B cell (primary cell): ENCODE measurements around the gene DDX20. TPM values are rescaled to one million over a fixed set of nuclear protein-coding genes. Genes with fewer than 3 reads are reported as not detected.

Experiments used
- ATAC-seq: fragments of 200-7000 bp; cut with Tn5 transposase; one replicate; pipeline ENCODE4 v1.10.0; 2021; ENCODE audit warnings: low read depth, mild to moderate bottlenecking, moderate number of reproducible peaks, moderate library complexity
- CTCF ChIA-PET: fragments of 350-600 bp; sonication (Branson Sonifier 250); formaldehyde crosslinking; loops from one replicate; lab custom pipeline; 2021; ENCODE audit warnings: antibody characterized with exemption, inconsistent platforms; lab: Charles Lee
- POLR2A ChIA-PET: fragments of 350-600 bp; sonication (Branson Sonifier 250); formaldehyde crosslinking; loops from one replicate; lab custom pipeline; 2021; ENCODE audit warnings: antibody characterized with exemption; lab: Charles Lee
- DNase-seq: peaks from one replicate; pipeline ENCODE4 v3.0.0; 2013
- H2AFZ ChIP-seq: 2 replicates; pipeline ENCODE4 v1.6.1; 2012; ENCODE audit warnings: mild to moderate bottlenecking, low read depth, low read length; ENCODE audit not compliant: insufficient read depth, poor library complexity, severe bottlenecking
- H3K27ac ChIP-seq, 2 donors: 1 replicate in 1 of 2; 2 replicates in 1 of 2; pipeline ENCODE4 v1.5.1; 2012 to 2013; ENCODE audit warnings: low read length in 2 of 2, mild to moderate bottlenecking in 2 of 2, moderate library complexity in 1 of 2
- H3K27me3 ChIP-seq, 4 experiments: fragments of 200-600 bp in 1 of 4; sonication (generic) in 1 of 4; replicated peaks in 1 of 4; 1 replicate in 2 of 4; 2 replicates in 2 of 4; pipeline versions ENCODE4 v1.6.1 to v1.7.0; 2013 to 2016; ENCODE audit warnings: low read length in 3 of 4, mild to moderate bottlenecking in 2 of 4, mixed read lengths in 1 of 4, moderate library complexity in 1 of 4; ENCODE audit not compliant: insufficient read depth in 4 of 4, control insufficient read depth in 3 of 4; ENCODE audit errors: control extremely low read depth in 1 of 4
- H3K36me3 ChIP-seq, 2 experiments: replicated peaks in 1 of 2; 1 replicate in 1 of 2; 2 replicates in 1 of 2; pipeline versions ENCODE4 v1.6.1 to v1.7.1; 2013; ENCODE audit warnings: low read length in 1 of 2; ENCODE audit not compliant: insufficient read depth in 2 of 2, control insufficient read depth in 1 of 2; ENCODE audit errors: control extremely low read depth in 1 of 2, extremely low read depth in 1 of 2
- H3K4me1 ChIP-seq, 2 donors: fragments of 200-600 bp in 1 of 2; sonication (generic) in 1 of 2; 1 replicate in 1 of 2; 2 replicates in 1 of 2; pipeline versions ENCODE4 v1.5.1 to v1.6.1; 2013 to 2017; ENCODE audit warnings: low read length in 2 of 2; ENCODE audit not compliant: control insufficient read depth in 2 of 2, insufficient read depth in 2 of 2
- H3K4me2 ChIP-seq: replicated peaks from 2 replicates; pipeline ENCODE3; 2012; ENCODE audit warnings: mild to moderate bottlenecking, low read depth, low read length; ENCODE audit not compliant: poor library complexity, severe bottlenecking
- H3K4me3 ChIP-seq, 5 experiments: fragments of 200-600 bp in 1 of 5; sonication (generic) in 1 of 5; 1 replicate in 3 of 5; 2 replicates in 2 of 5; pipeline versions ENCODE4 v1.5.1 to v1.7.0; 2011 to 2016; ENCODE audit warnings: low read length in 4 of 5, mild to moderate bottlenecking in 4 of 5, low read depth in 2 of 5, control low read depth in 1 of 5, moderate library complexity in 1 of 5; ENCODE audit not compliant: insufficient read depth in 1 of 5; ENCODE audit errors: control extremely low read depth in 1 of 5, extremely low read depth in 1 of 5
- H3K79me2 ChIP-seq: fragments of 200-600 bp; sonication (generic); one replicate; pipeline ENCODE4 v1.6.0; 2016; ENCODE audit warnings: low read length; ENCODE audit not compliant: control insufficient read depth, insufficient read depth
- H3K9ac ChIP-seq: fragments of 200-600 bp; sonication (generic); 2 replicates; pipeline ENCODE4 v1.6.1; 2017; ENCODE audit warnings: mild to moderate bottlenecking, low read length, moderate library complexity
- H3K9me3 ChIP-seq, 3 donors: one replicate each; pipeline versions ENCODE4 v1.6.1 to v1.7.1; 2013; ENCODE audit warnings: low read length in 2 of 3; ENCODE audit not compliant: control insufficient read depth in 2 of 3, insufficient read depth in 1 of 3; ENCODE audit errors: control extremely low read depth in 1 of 3
- H4K20me1 ChIP-seq: 2 replicates; pipeline ENCODE4 v1.6.0; 2012; ENCODE audit warnings: mild to moderate bottlenecking, low read length; ENCODE audit not compliant: insufficient read depth, control insufficient read depth, poor library complexity, severe bottlenecking
- H3K27ac Mint-ChIP-seq: one replicate; pipeline ENCODE4 v1.8.0; 2021; ENCODE audit warnings: mixed read lengths
- H3K27me3 Mint-ChIP-seq: one replicate; pipeline ENCODE4 v1.8.0; 2021; ENCODE audit warnings: mixed read lengths
- H3K4me1 Mint-ChIP-seq: one replicate; pipeline ENCODE4 v1.8.0; 2021; ENCODE audit warnings: mixed read lengths
- H3K4me3 Mint-ChIP-seq: one replicate; pipeline ENCODE4 v1.8.0; 2021; ENCODE audit warnings: mixed read lengths
- H3K9me3 Mint-ChIP-seq: one replicate; pipeline ENCODE4 v1.8.0; 2022; ENCODE audit warnings: mixed read lengths; ENCODE audit not compliant: insufficient read depth
- CTCF ChIP-seq: fragments of 200-600 bp; IDR thresholded peaks from one replicate; pipeline ENCODE4 v1.8.0; 2022; ENCODE audit warnings: antibody characterized with exemption, mild to moderate bottlenecking
- EZH2 ChIP-seq: IDR thresholded peaks from 2 replicates; pipeline ENCODE4 v1.6.1; 2012; ENCODE audit warnings: borderline replicate concordance, low read depth, mild to moderate bottlenecking, moderate library complexity, low read length; ENCODE audit not compliant: insufficient read depth, poor library complexity, severe bottlenecking
- WGBS: methylation state at CpG from one replicate; pipeline ENCODE4 v1.1.5; 2013; ENCODE audit warnings: missing lambda C conversion rate; ENCODE audit not compliant: insufficient coverage; 5-methylcytosine and 5-hydroxymethylcytosine counted together
- intact Hi-C: fragments of 100-400 bp; cut with micrococcal nuclease; formaldehyde crosslinking; loops from one replicate; pipeline ENCODE4 v1.10.0; 2022
- polyA plus RNA-seq: library from polyadenylated mRNA; depleted of rRNA; stranded (reverse); fragments of >200 nt; gene quantifications from 2 replicates; pipeline ENCODE4 v1.2.3, GENCODE V29; 2012
- total RNA-seq, 2 donors: library from RNA; stranded (reverse); fragments of 120-200 nt in 1 of 2; gene quantifications; 1 replicate in 1 of 2; 2 replicates in 1 of 2; pipeline versions ENCODE4 v1.2.3 to v1.2.4, GENCODE V29; 2013 to 2022

Gene DDX20
- total and polyA plus RNA-seq, 2 donors (not counting 1 experiment from before 2014, with no cell fraction given) = 5.7 to 24.6 TPM

- Histone ChIP-seq H4K20me1 (no peaks in the 10 kb centered on the region), H3K79me2 (no peaks in the 10 kb centered on the region), H3K9me3 (no peaks in the 10 kb centered on the region), H3K27ac (no peak overlapping the region), H3K4me3 (no peak overlapping the region), H3K4me1 (no peaks in the 10 kb centered on the region), H2AFZ (no peak overlapping the region), H3K9ac (no peak overlapping the region), H3K27me3 (no peaks in the 10 kb centered on the region), H3K4me2 (no peak overlapping the region), H3K36me3 (no peaks in the 10 kb centered on the region)
- TF ChIP-seq CTCF (no peak), EZH2 (no peak)
- no peaks in the 10 kb centered on the region for H3K4me1 Mint-ChIP-seq
- peaks cover 10% of the 10 kb centered on the region for H3K27me3 Mint-ChIP-seq
- ChIA-PET POLR2A (no interaction called here), CTCF (no interaction called here)
- DNase-seq = no peak
- intact Hi-C loops = no loop called here
- H3K4me3 Mint-ChIP-seq = no peak overlapping the region
- no peak overlapping the region for H3K27ac Mint-ChIP-seq
- no peaks in the 10 kb centered on the region for H3K9me3 Mint-ChIP-seq
- no peak for ATAC-seq
- no CpG with 5 or more reads among the region's 2 CpGs for WGBS
Observed at GRCh38 chr1:111776391-111776790, 20.7 kb downstream of the DDX20 start.

GRCh38 chr1:111776861-111777260 lies 21.2 kb downstream of the DDX20 start:
- Mint-ChIP-seq H3K27me3 (peaks cover 10% of the 10 kb centered on the region), H3K4me3 (no peak overlapping the region), H3K27ac (no peak overlapping the region), H3K9me3 (no peaks in the 10 kb centered on the region), H3K4me1 (no peaks in the 10 kb centered on the region)
- WGBS = 99% methylated on average over 8 of the region's 8 CpGs
- TF ChIP-seq CTCF = no peak
- TF ChIP-seq EZH2 = no peak
- H3K9me3 ChIP-seq = no peaks in the 10 kb centered on the region
- H3K27me3 ChIP-seq = no peaks in the 10 kb centered on the region
- ChIA-PET CTCF (no interaction called here), POLR2A (no interaction called here)
- DNase-seq (no peak), ATAC-seq (no peak)
- no peaks in the 10 kb centered on the region for H3K4me1 ChIP-seq
- H3K27ac ChIP-seq = no peak overlapping the region
- no peaks in the 10 kb centered on the region for H4K20me1 ChIP-seq
- no peaks in the 10 kb centered on the region for H3K36me3 ChIP-seq
- H3K4me3 ChIP-seq = no peak overlapping the region
- no peak overlapping the region for H3K4me2 ChIP-seq
- H3K9ac ChIP-seq = no peak overlapping the region
- H2AFZ ChIP-seq = no peak overlapping the region
- no peaks in the 10 kb centered on the region for H3K79me2 ChIP-seq
- intact Hi-C loops = no loop called here
